PFSK-1 (cell line): ENCODE measurements around the gene PRMT7.

ENCODE experiments used
- FOXP2 ChIP-seq: optimal IDR thresholded peaks from 2 replicates; pipeline ENCODE3; 2011; ENCODE audit warnings: borderline replicate concordance, control low read depth, inconsistent platforms; ENCODE audit not compliant: insufficient read depth; ENCODE audit errors: extremely low read length, extremely low read depth
- POLR2AphosphoS5 ChIP-seq: IDR thresholded peaks from 2 replicates; pipeline ENCODE4 v1.6.1; 2012; ENCODE audit warnings: low read depth, mild to moderate bottlenecking, control low read depth, low read length, moderate library complexity
- SIN3A ChIP-seq: IDR thresholded peaks from 2 replicates; pipeline ENCODE4 v1.6.1; 2012; ENCODE audit warnings: mild to moderate bottlenecking, low read length, moderate library complexity, borderline replicate concordance; ENCODE audit not compliant: insufficient read depth
- TAF1 ChIP-seq: IDR thresholded peaks from 2 replicates; pipeline ENCODE4 v1.6.1; 2012; ENCODE audit warnings: low read length, control low read depth, borderline replicate concordance; ENCODE audit not compliant: insufficient read depth
- TF ChIP-seq, protein P1 (sequence below), 2 experiments: IDR thresholded peaks; 2 replicates each; pipeline versions ENCODE4 v1.6.1 to v1.8.0; 2011 to 2012; ENCODE audit warnings: low read depth in 2 of 2, low read length in 2 of 2, control low read depth in 1 of 2, inconsistent platforms in 1 of 2, mild to moderate bottlenecking in 1 of 2, moderate library complexity in 1 of 2; ENCODE audit not compliant: insufficient read depth in 1 of 2

DNA sequence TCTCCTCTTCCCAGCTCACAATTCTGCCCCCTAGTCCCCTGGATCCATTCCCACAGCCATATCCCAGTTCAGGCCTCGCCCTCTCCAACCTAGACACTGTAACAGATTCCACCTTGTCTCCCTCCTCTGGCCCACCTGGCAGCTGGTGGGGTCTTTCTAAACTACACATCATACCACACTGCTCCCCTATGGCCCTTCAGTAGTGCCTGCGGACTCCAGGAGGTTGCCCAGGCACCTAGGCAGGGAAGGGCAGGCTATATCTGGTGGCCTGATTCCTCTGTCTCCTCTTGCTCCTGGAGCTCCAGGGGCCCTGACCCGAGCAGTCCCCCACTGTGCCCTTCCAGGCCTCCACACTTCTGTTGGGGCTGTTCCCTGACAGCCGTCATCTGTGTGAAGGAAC lies 73.0 kb downstream of the PRMT7 start:
- TF ChIP-seq POLR2AphosphoS5 (no peak), TAF1 (no peak), SIN3A (no peak), FOXP2 (no peak)
- TF ChIP-seq, protein P1, sequence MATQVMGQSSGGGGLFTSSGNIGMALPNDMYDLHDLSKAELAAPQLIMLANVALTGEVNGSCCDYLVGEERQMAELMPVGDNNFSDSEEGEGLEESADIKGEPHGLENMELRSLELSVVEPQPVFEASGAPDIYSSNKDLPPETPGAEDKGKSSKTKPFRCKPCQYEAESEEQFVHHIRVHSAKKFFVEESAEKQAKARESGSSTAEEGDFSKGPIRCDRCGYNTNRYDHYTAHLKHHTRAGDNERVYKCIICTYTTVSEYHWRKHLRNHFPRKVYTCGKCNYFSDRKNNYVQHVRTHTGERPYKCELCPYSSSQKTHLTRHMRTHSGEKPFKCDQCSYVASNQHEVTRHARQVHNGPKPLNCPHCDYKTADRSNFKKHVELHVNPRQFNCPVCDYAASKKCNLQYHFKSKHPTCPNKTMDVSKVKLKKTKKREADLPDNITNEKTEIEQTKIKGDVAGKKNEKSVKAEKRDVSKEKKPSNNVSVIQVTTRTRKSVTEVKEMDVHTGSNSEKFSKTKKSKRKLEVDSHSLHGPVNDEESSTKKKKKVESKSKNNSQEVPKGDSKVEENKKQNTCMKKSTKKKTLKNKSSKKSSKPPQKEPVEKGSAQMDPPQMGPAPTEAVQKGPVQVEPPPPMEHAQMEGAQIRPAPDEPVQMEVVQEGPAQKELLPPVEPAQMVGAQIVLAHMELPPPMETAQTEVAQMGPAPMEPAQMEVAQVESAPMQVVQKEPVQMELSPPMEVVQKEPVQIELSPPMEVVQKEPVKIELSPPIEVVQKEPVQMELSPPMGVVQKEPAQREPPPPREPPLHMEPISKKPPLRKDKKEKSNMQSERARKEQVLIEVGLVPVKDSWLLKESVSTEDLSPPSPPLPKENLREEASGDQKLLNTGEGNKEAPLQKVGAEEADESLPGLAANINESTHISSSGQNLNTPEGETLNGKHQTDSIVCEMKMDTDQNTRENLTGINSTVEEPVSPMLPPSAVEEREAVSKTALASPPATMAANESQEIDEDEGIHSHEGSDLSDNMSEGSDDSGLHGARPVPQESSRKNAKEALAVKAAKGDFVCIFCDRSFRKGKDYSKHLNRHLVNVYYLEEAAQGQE (IDR thresholded peaks at IDR 0.05; ENCODE audit: insufficient read depth in 1 of 2, low read depth in 2 of 2, low read length in 2 of 2): no peak
